Spinal cord (tissue), 10 donors: ENCODE measurements around the gene CDON. TPM values are rescaled to one million over a fixed set of nuclear protein-coding genes. Genes with fewer than 3 reads are reported as not detected.

Experiments
- DNase-seq, 6 donors: peaks; one replicate each; pipeline versions ENCODE4 v3.0.0 to v3.0.0-alpha.2; 2013 to 2015; ENCODE audit warnings: low spot score in 6 of 6, low read depth in 4 of 6
- H3K27ac ChIP-seq: one replicate; pipeline ENCODE4 v1.5.1; 2013; ENCODE audit warnings: low read depth, low read length, control low read depth
- H3K27me3 ChIP-seq: one replicate; pipeline ENCODE4 v1.6.1; 2013; ENCODE audit warnings: low read length; ENCODE audit not compliant: control insufficient read depth, insufficient read depth
- H3K36me3 ChIP-seq: one replicate; pipeline ENCODE4 v1.6.1; 2013; ENCODE audit warnings: low read length; ENCODE audit not compliant: control insufficient read depth, insufficient read depth
- H3K4me1 ChIP-seq: one replicate; pipeline ENCODE4 v1.6.1; 2013; ENCODE audit warnings: low read length; ENCODE audit not compliant: control insufficient read depth, insufficient read depth
- H3K4me3 ChIP-seq: one replicate; pipeline ENCODE4 v1.5.1; 2013; ENCODE audit warnings: low read depth, low read length, control low read depth
- H3K9me3 ChIP-seq: one replicate; pipeline ENCODE4 v1.6.1; 2013; ENCODE audit warnings: low read length; ENCODE audit not compliant: control insufficient read depth, insufficient read depth
- WGBS: methylation state at CpG from one replicate; pipeline ENCODE4 v1.1.5; 2013; ENCODE audit warnings: missing lambda C conversion rate; ENCODE audit not compliant: insufficient coverage; 5-methylcytosine and 5-hydroxymethylcytosine counted together
- polyA plus RNA-seq, 2 donors: library from polyadenylated mRNA; unstranded; fragments of 120-200 nt; gene quantifications; one replicate each; pipeline ENCODE4 v1.2.1, GENCODE V29; 2013; ENCODE audit not compliant: insufficient read length in 2 of 2
- total RNA-seq, 2 donors: library from RNA; depleted of rRNA in 1 of 2; stranded (reverse); fragments of 120-200 nt in 1 of 2; fragments of >200 nt in 1 of 2; gene quantifications; one replicate each; pipeline versions ENCODE4 v1.2.3 to v1.2.4, GENCODE V29; 2013 to 2014
- donor health status: healthy.

CDON gene
- total and polyA plus RNA-seq, 4 donors: 7.4 to 34.7 (median 21.4) TPM

DNA sequence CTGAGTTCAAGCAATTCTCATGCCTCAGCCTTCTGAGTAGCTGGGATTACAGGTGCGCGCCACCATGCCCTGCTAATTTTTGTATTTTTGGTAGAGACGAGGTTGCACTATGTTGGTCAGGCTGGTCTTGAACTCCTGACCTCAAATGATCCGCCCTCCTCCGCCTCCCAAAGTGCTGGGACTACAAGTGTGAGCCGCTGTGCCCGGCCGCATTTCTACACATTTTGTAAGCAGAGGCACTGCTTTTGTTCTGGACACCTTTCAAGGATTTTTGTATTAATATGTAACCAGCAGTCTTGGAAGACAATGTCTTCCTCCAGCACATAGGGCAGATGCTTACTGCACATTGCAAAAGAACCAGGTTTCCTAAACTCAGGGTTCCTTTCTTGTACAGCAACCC is 128.2 kb downstream of the CDON start:
- peaks cover 6% of the 10 kb centered on the region for H3K4me1 ChIP-seq
- H3K27me3 ChIP-seq: no peaks in the 10 kb centered on the region
- DNase-seq: no peak
- H3K9me3 ChIP-seq: no peaks in the 10 kb centered on the region
- no peak overlapping the region for H3K27ac ChIP-seq
- 96% methylated on average over 6 of the region's 8 CpGs for WGBS
- no peak overlapping the region for H3K4me3 ChIP-seq
- H3K36me3 ChIP-seq: no peaks in the 10 kb centered on the region

DNA sequence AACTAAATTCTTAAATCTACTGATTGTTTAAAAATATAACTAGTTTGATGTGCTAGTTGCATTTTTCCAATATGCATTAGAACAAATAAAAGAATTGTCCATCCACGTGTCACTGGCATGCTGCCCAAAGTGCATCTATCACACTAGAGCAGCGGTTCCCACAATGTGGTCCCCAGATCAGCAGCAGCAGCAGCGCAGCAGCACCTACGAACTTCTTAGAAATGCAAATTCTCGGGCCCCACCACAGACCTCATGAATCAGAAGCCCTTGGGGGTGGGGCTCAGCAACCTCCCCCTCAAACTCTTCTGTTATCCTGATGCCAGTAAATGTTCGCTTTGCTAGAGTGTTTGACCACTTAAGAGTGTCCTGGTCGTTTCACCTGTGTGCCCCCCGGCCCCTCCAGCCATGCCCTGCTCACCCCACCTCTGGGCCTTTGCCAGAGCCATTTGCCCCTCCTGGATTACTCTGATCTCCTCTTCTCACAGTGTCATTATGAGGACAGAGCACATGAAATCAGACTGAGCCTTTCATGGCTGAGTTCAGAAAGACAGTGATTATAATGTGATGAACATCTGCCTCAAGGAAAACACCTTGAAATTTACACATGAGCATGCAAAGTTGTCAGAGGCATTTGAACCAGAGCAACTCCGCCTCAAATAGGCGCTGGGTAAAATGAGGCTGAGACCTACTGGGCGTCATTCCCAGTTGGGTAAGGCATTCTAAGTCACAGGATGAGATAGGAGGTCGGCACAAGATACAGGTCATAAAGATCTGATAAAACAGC is 129.4 kb downstream of the CDON start:
- 55% methylated on average over 10 of the region's 12 CpGs for WGBS
- no peak for DNase-seq

DNA sequence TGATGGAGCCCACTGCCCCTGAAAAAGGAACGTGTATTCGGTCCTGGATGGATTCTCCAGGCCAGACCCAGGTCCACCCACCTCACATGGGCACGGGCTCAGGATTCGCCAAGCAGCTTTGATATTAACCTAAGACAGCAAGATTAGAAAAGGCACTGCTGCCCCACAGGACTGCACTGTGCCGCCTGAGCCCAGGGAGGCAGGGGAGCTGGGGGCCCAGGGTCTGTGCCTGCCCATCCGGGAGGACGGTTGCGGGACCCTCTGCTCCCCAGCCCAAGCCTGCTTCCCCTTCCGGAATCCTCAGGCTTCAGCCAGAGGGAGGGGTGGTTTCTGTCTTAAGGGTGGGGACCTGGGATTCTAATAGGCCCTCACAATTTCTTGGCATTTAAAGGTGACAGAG is 130.4 kb downstream of the CDON start:
- no peak overlapping the region for H3K4me3 ChIP-seq
- DNase-seq: no peak
- H3K27ac ChIP-seq: no peak overlapping the region
- H3K4me1 ChIP-seq: no peaks in the 10 kb centered on the region
- H3K9me3 ChIP-seq: no peaks in the 10 kb centered on the region
- no peaks in the 10 kb centered on the region for H3K36me3 ChIP-seq
- 92% methylated on average over 7 of the region's 9 CpGs for WGBS
- H3K27me3 ChIP-seq: no peaks in the 10 kb centered on the region

More for the DNA sequence above, 129.4 kb downstream of the CDON start:
- Histone ChIP-seq H3K36me3 (no peaks in the 10 kb centered on the region), H3K9me3 (no peaks in the 10 kb centered on the region), H3K4me3 (no peak overlapping the region), H3K27me3 (no peaks in the 10 kb centered on the region), H3K4me1 (no peaks in the 10 kb centered on the region), H3K27ac (no peak overlapping the region)

DNA sequence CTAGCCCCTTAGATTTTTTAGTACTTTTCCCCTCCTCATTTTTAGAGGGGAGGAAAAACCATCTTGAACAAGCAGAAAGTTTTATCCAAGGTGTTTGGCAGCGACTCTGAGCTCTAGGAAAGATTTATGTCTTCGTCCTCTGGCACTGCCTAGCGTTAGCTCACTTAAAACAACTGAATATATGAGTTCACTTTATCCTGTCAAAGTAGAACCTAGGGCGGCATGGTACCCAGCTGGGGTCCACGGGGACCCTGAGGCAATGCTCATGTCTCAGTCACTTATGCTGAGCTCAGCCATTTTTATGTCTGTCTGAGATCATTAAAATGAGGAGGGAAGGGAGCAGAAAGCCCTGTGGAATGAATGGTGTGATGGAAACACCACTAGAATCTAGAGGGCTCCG is 131.0 kb downstream of the CDON start:
- Histone ChIP-seq H3K4me3 (no peak overlapping the region), H3K9me3 (no peaks in the 10 kb centered on the region), H3K4me1 (no peaks in the 10 kb centered on the region), H3K27ac (no peak overlapping the region), H3K36me3 (peaks cover under 1% of the 10 kb centered on the region), H3K27me3 (no peaks in the 10 kb centered on the region)
- peak in 1 of 6 donors; percentile 22 for DNase-seq
- WGBS: 48% methylated on average over 4 of the region's 6 CpGs

DNA sequence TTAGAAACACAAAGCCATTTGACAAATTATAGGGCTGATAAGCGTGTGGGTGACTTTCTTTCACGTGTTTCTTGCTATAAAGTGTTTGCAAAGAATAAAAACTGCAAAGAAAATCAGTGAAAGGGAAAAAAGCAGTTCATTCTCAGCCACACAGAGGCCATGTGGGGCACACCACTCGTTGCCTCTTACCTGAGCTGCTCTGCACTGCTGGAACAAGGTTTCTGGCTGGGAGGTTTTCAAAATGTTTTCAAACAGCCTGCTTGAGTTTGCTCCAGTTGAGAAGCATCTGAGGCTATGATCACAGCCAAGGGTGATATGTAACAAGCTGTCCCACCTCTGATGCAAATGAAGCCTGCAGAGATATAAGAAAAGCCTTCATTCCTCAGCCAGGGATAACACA is 131.6 kb downstream of the CDON start:
- Histone ChIP-seq H3K4me1 (no peaks in the 10 kb centered on the region), H3K9me3 (no peaks in the 10 kb centered on the region), H3K27ac (no peak overlapping the region), H3K36me3 (peaks cover 2% of the 10 kb centered on the region), H3K27me3 (no peaks in the 10 kb centered on the region), H3K4me3 (no peak overlapping the region)
- no peak for DNase-seq
- WGBS: 74% methylated on average over 3 of the region's 3 CpGs

DNA sequence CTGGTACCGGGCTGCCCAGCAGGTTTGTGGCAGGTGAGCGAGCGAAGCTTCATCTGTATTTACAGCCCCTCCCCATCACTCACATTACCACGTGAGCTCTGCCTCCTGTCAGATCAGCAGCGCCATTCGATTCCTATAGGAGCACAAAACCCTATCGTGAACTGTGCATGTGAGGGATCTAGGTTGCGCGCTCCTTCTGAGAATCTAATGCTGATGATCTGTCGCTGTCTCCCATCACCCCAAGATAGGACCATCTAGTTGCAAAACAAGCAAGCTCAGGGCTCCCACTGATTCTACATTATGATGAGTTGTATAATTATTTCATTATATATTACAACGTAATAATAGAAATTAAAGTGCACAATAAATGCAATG is 132.6 kb downstream of the CDON start:
- no peak for DNase-seq
- peaks cover 6% of the 10 kb centered on the region for H3K36me3 ChIP-seq
- no peaks in the 10 kb centered on the region for H3K9me3 ChIP-seq
- no peaks in the 10 kb centered on the region for H3K4me1 ChIP-seq
- H3K27me3 ChIP-seq: no peaks in the 10 kb centered on the region
- no peak overlapping the region for H3K4me3 ChIP-seq
- no peak overlapping the region for H3K27ac ChIP-seq
- 86% methylated on average over 8 of the region's 11 CpGs for WGBS

DNA sequence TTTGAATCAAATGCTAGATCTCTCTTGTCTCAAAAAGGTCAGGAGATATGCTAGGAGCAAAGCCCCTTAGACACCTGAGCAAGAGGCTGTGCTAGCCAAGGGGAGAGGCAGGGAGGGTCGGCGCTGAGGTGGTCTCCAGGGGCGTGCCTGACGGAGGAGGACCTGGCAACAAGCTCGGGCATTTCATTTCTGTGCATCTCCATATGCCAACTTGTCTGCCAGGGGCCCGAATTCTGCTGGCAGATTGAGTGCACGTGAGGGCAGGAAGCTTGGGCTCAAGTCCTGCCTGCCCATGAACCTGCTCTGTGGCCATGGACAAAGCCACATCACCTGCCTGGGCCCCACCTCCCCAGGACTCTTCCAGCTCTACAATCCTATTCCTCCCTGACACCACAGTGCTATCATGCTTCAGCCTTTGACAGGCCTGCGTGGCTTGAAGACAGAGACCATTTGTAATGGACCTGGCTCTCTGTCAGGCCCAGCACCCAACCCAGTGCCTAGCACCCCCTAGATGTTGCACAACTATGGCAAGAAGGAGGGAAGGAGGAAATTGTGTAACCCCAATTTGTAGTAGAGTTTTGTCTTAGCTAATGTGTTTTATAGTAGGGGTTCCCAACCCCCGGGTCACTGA is 133.1 kb downstream of the CDON start:
- Histone ChIP-seq H3K9me3 (no peaks in the 10 kb centered on the region), H3K27me3 (no peaks in the 10 kb centered on the region), H3K27ac (no peak overlapping the region), H3K4me3 (no peak overlapping the region), H3K36me3 (peaks cover 6% of the 10 kb centered on the region), H3K4me1 (no peaks in the 10 kb centered on the region)
- 53% methylated on average over 8 of the region's 9 CpGs for WGBS
- no peak for DNase-seq

- Histone ChIP-seq H3K27ac (no peak overlapping the region), H3K4me3 (no peak overlapping the region), H3K27me3 (no peaks in the 10 kb centered on the region), H3K36me3 (peaks cover 15% of the 10 kb centered on the region), H3K9me3 (no peaks in the 10 kb centered on the region), H3K4me1 (no peaks in the 10 kb centered on the region)
- DNase-seq: no peak
- WGBS: 87% methylated on average over 10 of the region's 12 CpGs
These were observed 136.0 kb downstream of the CDON start for GRCh38 chr11:125926682-125927081.

DNA sequence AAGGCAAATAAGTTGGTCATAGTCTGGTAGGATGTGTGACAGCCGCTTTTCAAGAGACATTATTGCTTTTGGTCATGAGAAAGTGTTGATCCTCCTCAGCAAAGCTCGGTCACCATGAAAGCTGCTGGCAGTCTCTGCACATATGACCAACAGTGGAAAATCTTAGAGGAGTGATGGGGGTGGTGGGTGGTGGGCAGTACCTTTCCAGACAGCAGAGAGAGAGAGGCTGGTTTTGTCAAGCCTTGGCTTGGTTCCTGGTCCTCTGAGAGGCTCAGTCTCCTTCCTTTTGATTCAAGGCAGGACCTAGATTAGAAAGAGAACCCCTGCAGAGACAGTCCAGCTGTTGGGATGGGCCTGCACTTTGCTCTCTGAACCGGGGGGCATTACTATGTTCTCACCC is 136.9 kb downstream of the CDON start:
- Histone ChIP-seq H3K9me3 (no peaks in the 10 kb centered on the region), H3K4me3 (no peak overlapping the region), H3K27ac (no peak overlapping the region), H3K4me1 (no peaks in the 10 kb centered on the region), H3K36me3 (peaks cover 17% of the 10 kb centered on the region), H3K27me3 (no peaks in the 10 kb centered on the region)
- 70% methylated on average over 3 of the region's 3 CpGs for WGBS
- DNase-seq: no peak

GRCh38 chr11:125925247-125925740 is 137.4 kb downstream of the CDON start:
- WGBS: 79% methylated on average over 6 of the region's 6 CpGs
- no peaks in the 10 kb centered on the region for H3K27me3 ChIP-seq
- no peaks in the 10 kb centered on the region for H3K4me1 ChIP-seq
- peaks cover 20% of the 10 kb centered on the region for H3K36me3 ChIP-seq
- no peak overlapping the region for H3K4me3 ChIP-seq
- DNase-seq: no peak
- no peaks in the 10 kb centered on the region for H3K9me3 ChIP-seq
- H3K27ac ChIP-seq: no peak overlapping the region
